Fibroblast of lung (primary cell): ENCODE results near the gene WDR72. TPM values are rescaled to one million over a fixed set of nuclear protein-coding genes. Genes with fewer than 3 reads are reported as not detected.

Experiments used
- DNase-seq, 2 donors: peaks; one replicate each; pipeline versions ENCODE4 v3.0.0 to v3.0.0-alpha.2; 2010; ENCODE audit warnings: low read depth in 2 of 2
- H2AFZ ChIP-seq: 2 replicates; pipeline ENCODE4 v1.5.1; 2012; ENCODE audit warnings: low read length, control low read depth, inconsistent platforms
- H3K27ac ChIP-seq: 2 replicates; pipeline ENCODE4 v1.5.1; 2011; ENCODE audit warnings: low read length, control low read depth; ENCODE audit not compliant: insufficient read depth
- H3K27me3 ChIP-seq: 2 replicates; pipeline ENCODE4 v1.5.1; 2011; ENCODE audit warnings: mild to moderate bottlenecking, low read length; ENCODE audit not compliant: control insufficient read depth, insufficient read depth
- H3K36me3 ChIP-seq: 2 replicates; pipeline ENCODE4 v1.5.1; 2011; ENCODE audit warnings: low read length; ENCODE audit not compliant: control insufficient read depth, insufficient read depth
- H3K4me1 ChIP-seq: 2 replicates; pipeline ENCODE4 v1.5.1; 2011; ENCODE audit warnings: low read length; ENCODE audit not compliant: control insufficient read depth, insufficient read depth; ENCODE audit errors: extremely low read depth
- H3K4me2 ChIP-seq: 2 replicates; pipeline ENCODE4 v1.5.1; 2011; ENCODE audit warnings: low read length, control low read depth; ENCODE audit not compliant: insufficient read depth; ENCODE audit errors: extremely low read depth
- H3K4me3 ChIP-seq, 4 experiments: fragments of 200-600 bp in 1 of 4; sonication (generic) in 1 of 4; replicated peaks in 1 of 4; 2 replicates each; pipeline ENCODE4 v1.5.1; 2011 to 2016; ENCODE audit warnings: low read length in 4 of 4, low read depth in 3 of 4, mild to moderate bottlenecking in 3 of 4, control low read depth in 2 of 4, inconsistent platforms in 1 of 4, mixed read lengths in 1 of 4; ENCODE audit not compliant: insufficient read depth in 1 of 4; ENCODE audit errors: control extremely low read depth in 1 of 4
- H3K79me2 ChIP-seq: 2 replicates; pipeline ENCODE4 v1.5.1; 2012; ENCODE audit warnings: mild to moderate bottlenecking, low read length, inconsistent platforms; ENCODE audit not compliant: control insufficient read depth, insufficient read depth
- H3K9ac ChIP-seq: 2 replicates; pipeline ENCODE4 v1.5.1; 2011; ENCODE audit warnings: mild to moderate bottlenecking, low read length, control low read depth; ENCODE audit not compliant: insufficient read depth
- H3K9me3 ChIP-seq: 2 replicates; pipeline ENCODE4 v1.5.1; 2012; ENCODE audit warnings: low read depth, low read length; ENCODE audit not compliant: control insufficient read depth, insufficient read depth
- H4K20me1 ChIP-seq: 2 replicates; pipeline ENCODE4 v1.5.1; 2011; ENCODE audit warnings: low read length; ENCODE audit not compliant: control insufficient read depth, insufficient read depth; ENCODE audit errors: extremely low read depth
- CTCF ChIP-seq, 2 donors: IDR thresholded peaks in 1 of 2; conservative IDR thresholded peaks in 1 of 2; 1 replicate in 1 of 2; 2 replicates in 1 of 2; pipeline ENCODE4 v1.5.1; 2011 to 2012; ENCODE audit warnings: low read length in 2 of 2, control low read depth in 1 of 2, inconsistent platforms in 1 of 2, low read depth in 1 of 2, mild to moderate bottlenecking in 1 of 2
- EZH2 ChIP-seq: IDR thresholded peaks from 2 replicates; pipeline ENCODE4 v1.5.1; 2012; ENCODE audit warnings: low read length, control low read depth, mild to moderate bottlenecking; ENCODE audit errors: missing control alignments
- polyA plus RNA-seq, 2 donors: library from polyadenylated mRNA; depleted of rRNA in 1 of 2; stranded (reverse) in 1 of 2; unstranded in 1 of 2; fragments of >200 nt; gene quantifications; 2 replicates each; pipeline ENCODE4 v1.2.1, GENCODE V29; 2011 to 2012; ENCODE audit warnings: missing spikeins in 1 of 2
- total RNA-seq: library from RNA; depleted of rRNA; stranded (reverse); fragments of >200 nt; gene quantifications from 2 replicates; pipeline ENCODE4 v1.2.1, GENCODE V29; 2014

The WDR72 gene
- total and polyA plus RNA-seq, 2 donors (not counting 1 experiment from before 2014, with no cell fraction given) = not detected

- H3K9me3 ChIP-seq = no peaks in the 10 kb centered on the region
- H3K4me1 ChIP-seq = no peaks in the 10 kb centered on the region
- no peak overlapping the region for H3K4me2 ChIP-seq
- H3K4me3 ChIP-seq = no peak overlapping the region
- H2AFZ ChIP-seq = no peak overlapping the region
- no peaks in the 10 kb centered on the region for H4K20me1 ChIP-seq
- H3K79me2 ChIP-seq = no peaks in the 10 kb centered on the region
- H3K27ac ChIP-seq = no peak overlapping the region
- TF ChIP-seq CTCF (conservative IDR thresholded peaks at IDR 0.05 in 1 of 2, IDR thresholded peaks at IDR 0.05 in 1 of 2; ENCODE audit: low read depth in 1 of 2, low read length in 2 of 2) (no peak), EZH2 (no peak)
- no peak overlapping the region for H3K9ac ChIP-seq
- H3K27me3 ChIP-seq = no peaks in the 10 kb centered on the region
- no peak for DNase-seq
- no peaks in the 10 kb centered on the region for H3K36me3 ChIP-seq
Measured at GRCh38 chr15:53739651-53740050, 19.8 kb downstream of the WDR72 start.

GRCh38 chr15:53739187-53739586 lies 20.3 kb downstream of the WDR72 start:
- no peak overlapping the region for H3K4me3 ChIP-seq
- no peak for DNase-seq
- no peak overlapping the region for H3K9ac ChIP-seq
- H3K9me3 ChIP-seq = no peaks in the 10 kb centered on the region
- no peaks in the 10 kb centered on the region for H3K79me2 ChIP-seq
- H4K20me1 ChIP-seq = no peaks in the 10 kb centered on the region
- no peaks in the 10 kb centered on the region for H3K36me3 ChIP-seq
- no peak overlapping the region for H3K4me2 ChIP-seq
- H3K4me1 ChIP-seq = no peaks in the 10 kb centered on the region
- no peak for TF ChIP-seq CTCF (conservative IDR thresholded peaks at IDR 0.05 in 1 of 2, IDR thresholded peaks at IDR 0.05 in 1 of 2; ENCODE audit: low read depth in 1 of 2, low read length in 2 of 2)
- no peak for TF ChIP-seq EZH2
- H3K27ac ChIP-seq = no peak overlapping the region
- H2AFZ ChIP-seq = no peak overlapping the region
- H3K27me3 ChIP-seq = no peaks in the 10 kb centered on the region

GRCh38 chr15:53721334-53722087 lies 38.0 kb downstream of the WDR72 start:
- TF ChIP-seq CTCF (conservative IDR thresholded peaks at IDR 0.05 in 1 of 2, IDR thresholded peaks at IDR 0.05 in 1 of 2; ENCODE audit: low read depth in 1 of 2, low read length in 2 of 2) (no peak), EZH2 (no peak)
- H3K79me2 ChIP-seq = no peaks in the 10 kb centered on the region

More at GRCh38 chr15:53721334-53722087, 38.0 kb downstream of the WDR72 start:
- H3K27ac ChIP-seq = no peak overlapping the region
- H3K4me2 ChIP-seq = no peak overlapping the region
- no peaks in the 10 kb centered on the region for H4K20me1 ChIP-seq
- no peaks in the 10 kb centered on the region for H3K36me3 ChIP-seq
- no peaks in the 10 kb centered on the region for H3K4me1 ChIP-seq
- no peaks in the 10 kb centered on the region for H3K27me3 ChIP-seq
- H3K9me3 ChIP-seq = no peaks in the 10 kb centered on the region
- DNase-seq = no peak
- no peak overlapping the region for H3K4me3 ChIP-seq
- no peak overlapping the region for H3K9ac ChIP-seq
- no peak overlapping the region for H2AFZ ChIP-seq
